CD4-positive, CD25-positive, alpha-beta regulatory T cell (primary cell): ENCODE results near the gene KRT86. TPM values are rescaled to one million over a fixed set of nuclear protein-coding genes. Genes with fewer than 3 reads are reported as not detected.

ENCODE experiments used
- ATAC-seq, 2 donors: fragments of 150-1000 bp; cut with Tn5 transposase; one replicate each; pipeline ENCODE4 v1.10.0; 2021; ENCODE audit warnings: low read depth in 2 of 2, moderate number of reproducible peaks in 2 of 2, moderate library complexity in 1 of 2
- DNase-seq, 3 donors: peaks; one replicate each; pipeline versions ENCODE4 v3.0.0 to v3.0.0-alpha.2; 2012 to 2022; ENCODE audit warnings: mixed read lengths in 1 of 3
- H3K27ac ChIP-seq: one replicate; pipeline ENCODE4 v1.7.0; 2013; ENCODE audit warnings: mild to moderate bottlenecking, low read length; ENCODE audit not compliant: insufficient read depth, poor library complexity, severe bottlenecking
- H3K27me3 ChIP-seq: one replicate; pipeline ENCODE4 v1.7.0; 2013; ENCODE audit warnings: low read length; ENCODE audit not compliant: control insufficient read depth, insufficient read depth
- H3K36me3 ChIP-seq: one replicate; pipeline ENCODE4 v1.7.0; 2013; ENCODE audit warnings: mild to moderate bottlenecking, low read length, moderate library complexity; ENCODE audit not compliant: control insufficient read depth, insufficient read depth
- H3K4me1 ChIP-seq: 2 replicates; pipeline ENCODE4 v1.7.0; 2013; ENCODE audit warnings: mild to moderate bottlenecking, low read length; ENCODE audit not compliant: insufficient read depth, control insufficient read depth, poor library complexity, severe bottlenecking
- H3K4me3 ChIP-seq: one replicate; pipeline ENCODE4 v1.7.0; 2013; ENCODE audit warnings: low read depth, mild to moderate bottlenecking, low read length, moderate library complexity
- H3K9me3 ChIP-seq, 2 experiments: 1 replicate in 1 of 2; 2 replicates in 1 of 2; pipeline ENCODE4 v1.7.0; 2013; ENCODE audit warnings: low read length in 2 of 2, mild to moderate bottlenecking in 1 of 2, moderate library complexity in 1 of 2; ENCODE audit not compliant: control insufficient read depth in 2 of 2
- H3K27ac Mint-ChIP-seq, 3 donors: one replicate each; pipeline ENCODE4 v1.8.0; 2020 to 2022; ENCODE audit warnings: mild to moderate bottlenecking in 3 of 3, mixed read lengths in 3 of 3, moderate library complexity in 2 of 3
- H3K27me3 Mint-ChIP-seq: one replicate; pipeline ENCODE4 v1.8.0; 2022; ENCODE audit warnings: mild to moderate bottlenecking, mixed read lengths
- H3K36me3 Mint-ChIP-seq: one replicate; pipeline ENCODE4 v1.8.0; 2020; ENCODE audit warnings: mixed read lengths
- H3K4me1 Mint-ChIP-seq, 4 donors: one replicate each; pipeline ENCODE4 v1.8.0; 2020 to 2022; ENCODE audit warnings: mixed read lengths in 4 of 4, mild to moderate bottlenecking in 1 of 4
- H3K4me3 Mint-ChIP-seq, 4 donors: one replicate each; pipeline ENCODE4 v1.8.0; 2020 to 2022; ENCODE audit warnings: mild to moderate bottlenecking in 4 of 4, mixed read lengths in 4 of 4, moderate library complexity in 3 of 4
- H3K9me3 Mint-ChIP-seq, 7 donors: one replicate each; pipeline ENCODE4 v1.8.0; 2020 to 2022; ENCODE audit warnings: mixed read lengths in 7 of 7, mild to moderate bottlenecking in 3 of 7, moderate library complexity in 2 of 7
- polyA plus RNA-seq, 4 donors: library from polyadenylated mRNA; unstranded; fragments of 300-500 nt; fragmentation: Illumina TruSeq; gene quantifications; one replicate each; pipeline ENCODE4 v1.2.3, GENCODE V29; 2021
- total RNA-seq: library from RNA; stranded (reverse); gene quantifications from one replicate; pipeline ENCODE4 v1.2.3, GENCODE V29; 2022

The KRT86 gene
- total and polyA plus RNA-seq, 5 donors from 2014 or later, result 0.10 TPM; not detected in 4

- no peaks in the 10 kb centered on the region for H3K36me3 ChIP-seq
- Mint-ChIP-seq H3K27ac (no peak overlapping the region), H3K4me3 (no peak overlapping the region), H3K36me3 (peaks cover 4% of the 10 kb centered on the region), H3K27me3 (peaks cover 9% of the 10 kb centered on the region), H3K9me3 (no peaks in the 10 kb centered on the region), H3K4me1 (peaks cover 0 to 32% (median 9%) of the 10 kb centered on the region in 4 donors)
- H3K27me3 ChIP-seq, result no peaks in the 10 kb centered on the region
- ATAC-seq (no peak), DNase-seq (peak in 1 of 3 donors; percentile 16)
- no peak overlapping the region for H3K4me3 ChIP-seq
- no peak overlapping the region for H3K27ac ChIP-seq
- H3K9me3 ChIP-seq, result no peaks in the 10 kb centered on the region
- H3K4me1 ChIP-seq, result peaks cover 7% of the 10 kb centered on the region
Observed at GRCh38 chr12:52246720-52247621, 27.5 kb upstream of the KRT86 start.

GRCh38 chr12:52247622-52248540, 26.6 kb upstream of the KRT86 start:
- H3K36me3 Mint-ChIP-seq, result peaks cover 4% of the 10 kb centered on the region
- ATAC-seq, result no peak
- H3K27ac ChIP-seq, result no peak overlapping the region
- no peaks in the 10 kb centered on the region for H3K9me3 Mint-ChIP-seq
- H3K36me3 ChIP-seq, result no peaks in the 10 kb centered on the region
- no peak overlapping the region for H3K4me3 Mint-ChIP-seq
- peaks cover 0 to 33% (median 9%) of the 10 kb centered on the region in 4 donors for H3K4me1 Mint-ChIP-seq
- no peaks in the 10 kb centered on the region for H3K27me3 ChIP-seq
- no peak for DNase-seq
- H3K9me3 ChIP-seq, result no peaks in the 10 kb centered on the region
- H3K4me3 ChIP-seq, result no peak overlapping the region
- H3K27ac Mint-ChIP-seq, result no peak overlapping the region
- H3K4me1 ChIP-seq, result peaks cover 7% of the 10 kb centered on the region
- H3K27me3 Mint-ChIP-seq, result peaks cover 9% of the 10 kb centered on the region

- Histone ChIP-seq H3K4me3 (no peak overlapping the region), H3K27ac (no peak overlapping the region), H3K9me3 (no peaks in the 10 kb centered on the region), H3K36me3 (no peaks in the 10 kb centered on the region), H3K27me3 (no peaks in the 10 kb centered on the region), H3K4me1 (peaks cover 4% of the 10 kb centered on the region)
- H3K4me3 Mint-ChIP-seq, result no peak overlapping the region
- H3K4me1 Mint-ChIP-seq, result peaks cover 0 to 31% (median 8%) of the 10 kb centered on the region in 4 donors
- no peak for ATAC-seq
- no peak for DNase-seq
- no peaks in the 10 kb centered on the region for H3K9me3 Mint-ChIP-seq
- H3K36me3 Mint-ChIP-seq, result peaks cover 4% of the 10 kb centered on the region
- no peak overlapping the region for H3K27ac Mint-ChIP-seq
- peaks cover 9% of the 10 kb centered on the region for H3K27me3 Mint-ChIP-seq
Observed at GRCh38 chr12:52248541-52249461, 25.6 kb upstream of the KRT86 start.

GRCh38 chr12:52249511-52250047, 24.9 kb upstream of the KRT86 start:
- Mint-ChIP-seq H3K4me1 (peaks cover 0 to 24% (median 7%) of the 10 kb centered on the region in 4 donors), H3K27ac (peak overlapping the region in 1 of 3 donors; percentile 6), H3K9me3 (no peaks in the 10 kb centered on the region), H3K36me3 (peaks cover 4% of the 10 kb centered on the region), H3K27me3 (peaks cover 10% of the 10 kb centered on the region), H3K4me3 (no peak overlapping the region)
- ATAC-seq, result no peak
- Histone ChIP-seq H3K4me1 (no peaks in the 10 kb centered on the region), H3K9me3 (no peaks in the 10 kb centered on the region), H3K27me3 (no peaks in the 10 kb centered on the region), H3K36me3 (no peaks in the 10 kb centered on the region), H3K4me3 (no peak overlapping the region), H3K27ac (no peak overlapping the region)
- no peak for DNase-seq

- no peak overlapping the region for H3K27ac ChIP-seq
- no peaks in the 10 kb centered on the region for H3K9me3 ChIP-seq
- no peaks in the 10 kb centered on the region for H3K27me3 ChIP-seq
- no peak overlapping the region for H3K4me3 Mint-ChIP-seq
- no peaks in the 10 kb centered on the region for H3K9me3 Mint-ChIP-seq
- H3K4me3 ChIP-seq, result no peak overlapping the region
- DNase-seq (no peak), ATAC-seq (no peak)
- H3K4me1 ChIP-seq, result no peaks in the 10 kb centered on the region
- no peaks in the 10 kb centered on the region for H3K36me3 ChIP-seq
- peaks cover 15% of the 10 kb centered on the region for H3K27me3 Mint-ChIP-seq
- H3K36me3 Mint-ChIP-seq, result peaks cover 4% of the 10 kb centered on the region
- H3K27ac Mint-ChIP-seq, result peak overlapping the region in 1 of 3 donors; percentile 6
- peaks cover 0 to 23% (median 7%) of the 10 kb centered on the region in 4 donors for H3K4me1 Mint-ChIP-seq
Observed at GRCh38 chr12:52250048-52250990, 24.1 kb upstream of the KRT86 start.

- Histone ChIP-seq H3K27me3 (no peaks in the 10 kb centered on the region), H3K4me3 (no peak overlapping the region), H3K36me3 (no peaks in the 10 kb centered on the region), H3K9me3 (no peaks in the 10 kb centered on the region), H3K27ac (no peak overlapping the region), H3K4me1 (no peaks in the 10 kb centered on the region)
- Mint-ChIP-seq H3K27ac (no peak overlapping the region), H3K4me1 (peaks cover 0 to 18% (median 4%) of the 10 kb centered on the region in 4 donors), H3K9me3 (peaks cover 0 to 2% (median 0%) of the 10 kb centered on the region in 7 donors), H3K36me3 (peaks cover 4% of the 10 kb centered on the region), H3K4me3 (no peak overlapping the region), H3K27me3 (peaks cover 23% of the 10 kb centered on the region)
- DNase-seq (peak in 1 of 3 donors; percentile 86), ATAC-seq (no peak)
Observed at GRCh38 chr12:52251367-52252051, 22.9 kb upstream of the KRT86 start.
